ENCODE data around the gene CSGALNACT2.
A peak's percentile ranks its signal among the peaks of the same experiment; 100 is the strongest.

The CSGALNACT2 gene

DNA sequence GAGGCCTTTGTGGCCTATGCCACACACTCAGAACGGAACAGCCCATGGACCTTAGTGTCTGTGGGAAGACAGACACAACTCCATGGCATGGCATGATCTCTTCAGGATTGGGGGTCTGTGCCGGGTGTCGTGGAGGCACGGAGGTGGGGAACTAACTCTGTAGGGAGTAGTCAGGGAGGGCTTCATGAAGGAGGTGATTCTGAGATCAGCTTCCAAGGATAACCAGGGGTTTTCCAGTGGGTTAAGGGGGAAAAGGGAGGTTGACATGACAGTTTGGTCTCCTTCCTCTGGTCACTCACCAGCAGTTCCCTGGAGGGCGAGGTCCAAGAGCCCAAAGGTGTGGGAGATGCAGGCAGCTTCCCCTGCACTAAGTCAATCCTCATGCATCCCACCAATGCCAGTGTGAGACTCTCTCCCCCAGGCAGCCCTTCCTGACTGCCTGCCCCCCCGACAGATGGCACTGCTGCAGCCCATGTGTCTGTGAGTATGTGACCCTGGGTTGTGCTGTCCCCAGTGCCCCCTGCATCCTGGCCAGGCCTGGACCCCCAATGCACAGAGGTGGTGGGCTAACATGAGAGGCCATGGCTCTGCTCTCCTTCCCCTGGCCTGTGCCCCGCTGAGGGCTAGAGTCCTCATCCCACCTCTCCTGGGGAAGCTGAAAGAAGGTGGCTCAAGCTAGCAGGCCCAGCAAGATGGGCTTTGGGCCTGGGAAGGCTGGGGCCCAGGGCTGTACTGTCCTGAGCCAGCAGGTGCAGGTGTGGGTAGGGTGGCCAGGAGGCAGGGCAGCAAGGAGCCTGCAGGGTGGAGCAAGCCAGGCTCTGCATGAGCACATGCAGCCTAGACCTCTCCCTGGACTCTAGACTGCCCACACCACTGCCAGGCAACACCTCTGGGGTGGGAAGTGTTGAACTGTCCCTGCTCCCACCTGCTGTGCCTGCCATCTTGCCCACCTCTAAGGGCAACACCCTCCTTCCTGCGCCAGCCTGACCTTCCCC is 88.9 kb downstream of the CSGALNACT2 start:
- FAIRE-seq (peak; percentile 95), DNase-seq (ENCODE audit: low spot score) (no peak)

DNA sequence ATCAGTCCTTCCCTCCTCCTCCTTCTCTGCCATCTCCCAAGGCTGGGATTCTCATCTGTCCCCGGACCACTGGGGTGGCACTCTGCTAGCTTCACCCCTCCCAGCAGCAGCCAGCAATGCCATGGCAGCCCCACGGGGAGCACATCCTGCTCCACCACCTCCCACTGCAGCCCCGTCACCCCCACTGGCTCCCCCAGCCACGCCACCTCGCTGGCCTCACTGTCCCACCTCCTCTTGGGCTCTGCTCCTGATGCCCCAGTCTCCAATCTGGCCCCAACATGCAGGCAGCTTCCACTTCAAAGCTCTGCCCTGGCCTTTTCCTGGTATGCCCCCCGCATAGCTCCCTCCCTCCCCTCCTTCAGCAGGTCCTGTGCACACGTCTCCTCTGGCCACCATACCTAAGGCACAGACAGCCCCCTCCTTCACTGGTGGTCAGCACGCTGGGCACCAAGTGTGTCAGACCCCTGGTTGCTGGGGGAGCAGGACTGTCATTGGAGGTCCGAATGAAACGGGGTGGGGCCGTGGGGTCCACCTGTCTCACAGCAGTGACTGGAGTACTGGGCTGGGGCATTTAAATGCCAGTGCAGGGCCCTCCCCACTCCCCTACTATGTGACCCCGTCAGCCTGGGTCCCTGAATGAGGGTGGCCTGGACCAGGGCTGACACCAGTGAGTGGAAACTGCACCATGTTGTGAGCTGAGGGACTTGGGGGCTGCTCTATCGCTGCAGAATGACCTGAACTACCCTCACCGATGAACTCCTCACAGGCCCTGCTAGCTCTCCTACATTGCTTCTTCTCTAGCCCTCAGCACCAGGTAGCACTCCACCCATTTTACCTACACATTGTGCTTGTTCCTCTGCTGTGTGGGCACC is 89.9 kb downstream of the CSGALNACT2 start:
- DNase-seq (ENCODE audit: low spot score) = no peak
- FAIRE-seq = peak; percentile 95

DNA sequence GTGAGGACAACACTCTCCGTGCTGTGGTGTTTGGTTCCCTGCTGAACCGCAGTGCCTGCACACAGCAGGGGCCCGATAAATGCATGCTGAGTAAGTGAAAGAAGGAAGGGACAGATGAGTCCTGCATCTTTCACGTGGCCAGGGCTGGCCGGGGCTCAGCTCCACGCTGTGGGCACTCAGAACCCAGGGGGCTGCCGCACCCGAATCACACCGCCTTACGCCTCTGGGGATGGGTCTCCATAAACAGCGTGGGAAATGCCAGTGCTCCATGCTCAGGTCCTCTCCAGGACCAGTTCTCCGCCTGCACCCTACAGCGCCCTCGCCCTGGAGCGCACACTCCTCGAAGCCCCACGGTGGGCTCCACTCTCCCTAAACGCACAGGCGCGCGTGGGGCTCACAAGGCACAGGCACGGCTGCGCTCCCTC is 90.5 kb downstream of the CSGALNACT2 start:
- FAIRE-seq = no peak
- no peak for DNase-seq (ENCODE audit: low spot score)

DNA sequence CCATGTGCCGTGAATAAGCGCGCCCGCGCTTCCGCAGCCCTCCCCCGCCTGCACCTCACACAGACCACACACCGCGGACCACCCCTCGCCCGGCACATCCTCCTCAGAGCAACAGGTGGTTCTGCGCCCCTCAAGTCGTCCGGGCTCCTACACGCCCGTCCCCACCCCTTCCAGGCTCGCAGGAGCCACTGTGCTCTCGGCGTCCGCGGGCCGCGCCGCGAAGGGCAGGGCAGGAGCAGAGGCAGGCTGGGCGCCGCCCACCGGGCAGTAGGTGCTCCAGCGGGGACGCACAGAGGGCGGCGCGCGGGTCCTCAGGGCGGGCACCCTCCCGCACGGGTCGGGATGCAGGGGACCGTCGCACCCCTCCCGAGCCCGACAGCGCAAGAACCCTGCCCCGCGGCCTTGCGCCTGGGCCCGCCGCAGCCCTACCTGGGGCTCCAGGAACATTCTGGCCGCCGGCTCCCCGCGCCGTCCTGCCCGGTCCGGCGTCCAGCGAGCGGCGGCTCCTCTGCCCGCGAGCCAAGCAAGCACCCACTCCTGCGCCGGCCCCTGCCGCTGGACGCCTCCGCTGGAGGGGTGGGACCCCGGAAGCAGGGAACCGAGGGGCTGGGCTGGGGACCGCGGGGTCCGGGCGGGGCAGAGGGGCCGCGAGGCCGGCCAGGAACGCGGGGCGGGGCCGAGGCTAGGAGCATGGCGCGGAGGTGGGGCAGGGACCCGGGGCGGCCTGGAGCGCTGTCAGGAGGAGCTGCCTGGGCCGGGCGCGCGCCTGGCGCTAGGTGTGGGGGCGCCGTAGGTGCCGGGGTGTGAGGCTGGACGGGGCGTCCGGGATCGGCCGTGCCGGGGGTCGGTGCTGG is 91.2 kb downstream of the CSGALNACT2 start:
- FAIRE-seq (peak; percentile 97), DNase-seq (ENCODE audit: low spot score) (peak; percentile 81)

DNA sequence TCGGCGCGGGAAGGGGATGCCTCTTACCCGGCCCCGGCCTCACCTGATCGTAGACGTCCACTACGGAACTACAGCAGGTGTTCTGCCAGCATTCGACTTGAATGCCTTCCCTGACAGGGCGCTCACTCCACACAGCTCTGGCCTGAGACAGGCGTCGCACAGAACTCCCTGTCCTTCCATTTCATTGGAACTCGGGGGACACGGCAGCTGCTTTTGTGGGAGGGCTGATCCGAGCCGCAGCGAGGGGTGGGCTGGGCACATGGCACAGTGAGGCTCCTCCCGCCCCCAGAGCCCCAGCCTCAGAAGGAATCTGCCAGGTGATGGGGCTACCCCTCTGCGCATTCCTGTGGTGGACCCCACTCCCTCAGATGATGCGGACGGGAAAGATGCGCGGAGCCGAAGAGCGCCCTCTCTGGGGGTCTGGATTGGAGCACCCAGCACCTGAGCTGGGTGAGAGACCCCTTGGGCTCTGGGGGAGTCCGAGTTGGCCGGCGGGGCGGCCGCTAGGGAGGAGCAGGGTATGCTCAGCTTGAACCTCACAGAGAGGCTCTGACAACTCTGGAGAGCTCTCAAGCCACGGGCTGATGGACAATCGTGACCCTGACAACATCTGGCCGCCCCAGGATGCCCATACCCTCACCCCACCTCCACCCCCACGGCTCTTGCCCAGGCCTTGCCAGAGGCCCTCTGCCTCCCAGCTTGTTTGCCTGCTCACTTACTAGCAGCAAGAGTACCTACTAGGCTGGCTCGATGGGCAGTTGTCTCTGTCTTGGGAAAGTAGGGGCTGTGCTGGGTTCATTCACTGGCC is 92.1 kb downstream of the CSGALNACT2 start:
- DNase-seq (ENCODE audit: low spot score) (no peak), FAIRE-seq (peak; percentile 63)

DNA sequence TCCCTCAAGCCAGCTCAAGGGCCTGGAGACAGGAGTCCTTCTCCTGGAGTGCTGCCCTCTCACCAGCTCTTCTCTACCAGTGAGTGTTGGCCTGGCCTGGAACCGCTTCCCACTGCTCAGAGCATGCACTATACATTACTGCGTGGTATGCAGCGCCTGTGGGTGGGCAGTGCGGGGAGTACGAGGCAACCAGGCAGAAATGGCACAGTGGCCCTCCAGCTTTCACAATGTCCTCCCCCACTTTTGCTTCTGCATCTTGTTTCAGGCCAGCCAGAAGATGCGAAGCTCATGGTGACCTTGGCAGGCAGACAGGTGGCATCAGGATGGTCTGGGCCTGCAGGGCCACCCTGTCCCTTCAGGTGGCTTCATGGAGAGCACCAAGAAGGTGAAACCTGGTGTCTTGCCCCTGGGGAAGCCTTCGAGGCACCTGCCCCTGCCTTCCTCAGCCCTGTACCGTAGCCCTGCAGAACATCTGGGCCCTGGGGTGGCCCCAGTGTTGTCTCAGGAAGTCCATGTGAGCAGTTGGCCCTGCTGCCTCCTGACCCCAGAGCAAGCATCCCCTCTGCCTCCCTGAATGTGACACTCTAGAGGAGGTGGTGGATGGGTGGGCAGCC is 92.8 kb downstream of the CSGALNACT2 start:
- peak; percentile 85 for FAIRE-seq
- DNase-seq (ENCODE audit: low spot score) = no peak

DNA sequence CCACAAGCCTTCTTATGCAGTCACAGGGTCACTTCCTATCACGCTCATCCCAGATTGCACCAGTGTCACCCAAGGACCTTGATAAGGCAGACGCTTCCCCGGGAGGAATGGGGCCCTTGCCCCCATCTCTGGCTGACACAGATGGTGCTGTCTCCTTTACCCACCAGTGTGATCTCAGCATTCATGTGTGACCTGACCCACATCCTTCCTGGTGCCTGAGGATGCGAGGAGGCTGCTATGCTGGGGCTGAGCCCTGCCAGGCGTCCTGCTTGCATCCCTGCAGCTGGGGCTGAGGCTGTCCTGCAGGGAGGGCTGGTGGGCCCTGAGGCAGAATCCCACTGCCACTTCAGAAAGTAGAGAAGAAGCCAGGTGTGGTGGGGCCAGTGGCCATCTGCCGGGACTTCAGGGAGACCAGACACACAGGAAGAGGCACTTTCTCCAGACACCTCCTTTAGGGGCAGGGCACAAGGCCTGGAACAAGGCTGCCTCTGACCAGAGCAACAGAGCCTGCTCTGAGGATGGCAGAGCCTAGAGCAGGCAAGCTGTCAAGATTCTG is 93.4 kb downstream of the CSGALNACT2 start:
- FAIRE-seq (peak; percentile 58), DNase-seq (ENCODE audit: low spot score) (no peak)

DNA sequence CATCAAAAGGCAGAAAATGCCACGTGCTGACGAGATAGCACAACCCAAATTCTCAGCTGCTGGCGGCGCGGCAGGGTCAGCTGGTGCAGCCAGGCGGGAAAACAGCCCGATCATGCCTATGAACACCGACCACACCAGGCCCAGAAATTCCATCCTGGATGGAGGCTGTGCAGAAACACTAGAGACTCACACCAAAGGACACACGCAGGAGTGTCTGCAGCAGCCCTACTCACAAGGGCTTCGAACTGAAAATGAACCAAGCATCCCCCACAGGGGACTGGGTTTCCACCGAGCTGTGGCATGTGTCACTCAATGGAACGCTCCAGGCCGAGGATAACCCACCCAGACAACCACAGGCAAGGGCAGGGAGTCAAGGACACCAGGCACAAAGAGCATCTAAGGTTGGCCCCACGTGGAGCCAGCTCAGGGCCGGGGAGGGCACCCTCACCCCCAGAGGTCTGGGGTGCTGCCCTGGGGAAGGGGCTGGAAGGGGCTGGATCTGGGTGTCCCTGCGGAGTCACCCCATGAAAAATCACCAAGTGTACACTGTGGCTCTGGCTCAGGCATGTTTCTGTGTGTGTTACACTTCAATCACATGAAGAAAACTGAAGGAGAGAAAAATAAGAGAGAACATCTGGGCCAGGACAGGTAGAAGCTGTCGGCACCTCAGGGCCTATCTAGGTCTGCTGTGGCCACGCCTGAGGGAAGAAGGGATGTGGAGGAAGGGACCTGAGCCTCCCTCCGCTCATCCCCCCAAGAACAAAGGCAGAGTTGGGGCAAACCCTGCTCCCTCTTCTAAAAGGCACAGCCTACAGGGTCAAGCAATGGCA is 95.6 kb downstream of the CSGALNACT2 start:
- FAIRE-seq (peak; percentile 73), DNase-seq (ENCODE audit: low spot score) (no peak)

DNA sequence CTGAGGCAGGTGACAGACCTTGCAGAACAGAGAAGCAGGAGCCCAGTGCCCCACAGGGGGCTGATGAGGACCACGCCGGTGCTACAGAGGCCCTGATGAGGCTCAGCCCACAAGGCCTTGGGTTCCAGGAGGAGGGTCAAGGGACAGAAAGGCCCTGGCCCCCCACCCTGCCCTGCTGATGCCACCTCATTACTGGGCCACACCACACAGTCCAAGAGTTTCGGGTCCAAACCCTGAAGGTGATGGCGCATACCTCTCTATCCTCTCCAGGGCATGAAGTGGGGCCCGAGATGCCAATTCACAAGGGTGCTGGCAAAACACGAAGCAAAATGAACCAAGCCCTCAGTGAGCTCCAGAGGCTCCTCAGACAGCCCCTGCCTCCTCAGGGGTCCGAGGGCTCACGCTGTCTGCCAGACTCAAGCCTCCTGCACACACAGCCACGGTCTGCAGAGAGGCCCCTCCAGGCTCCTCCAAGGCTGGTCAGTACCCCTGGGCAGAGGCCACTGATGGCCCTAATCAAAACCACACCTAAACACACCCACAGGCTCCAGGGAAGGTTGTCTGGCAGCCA is 96.3 kb downstream of the CSGALNACT2 start:
- FAIRE-seq (no peak), DNase-seq (ENCODE audit: low spot score) (no peak)
